Parathyroid adenoma (tissue), 2 donors: ENCODE measurements around the gene SH3BP5.
"Not testable (repeated sequence)": the region's sequence is repeated elsewhere in the genome, so short reads cannot be mapped to it uniquely, and the experiment has no call there.

Source experiments
- H2AFZ ChIP-seq: fragments of 300-600 bp; sonication (generic); one replicate; pipeline ENCODE4 v1.7.0; 2017; ENCODE audit warnings: antibody characterized with exemption, mild to moderate bottlenecking
- H3K27ac ChIP-seq: fragments of 300-600 bp; sonication (generic); one replicate; pipeline ENCODE4 v1.7.0; 2017
- H3K27me3 ChIP-seq: fragments of 300-600 bp; sonication (generic); one replicate; pipeline ENCODE4 v1.7.0; 2017; ENCODE audit warnings: low read length; ENCODE audit not compliant: control insufficient read depth, insufficient read depth
- H3K36me3 ChIP-seq: fragments of 300-600 bp; sonication (generic); one replicate; pipeline ENCODE4 v1.7.0; 2017; ENCODE audit warnings: low read length; ENCODE audit not compliant: control insufficient read depth, insufficient read depth
- H3K4me1 ChIP-seq: fragments of 300-600 bp; sonication (generic); one replicate; pipeline ENCODE4 v1.7.0; 2017; ENCODE audit warnings: control low read depth
- H3K4me2 ChIP-seq: fragments of 300-600 bp; sonication (generic); one replicate; pipeline ENCODE4 v1.7.0; 2017; ENCODE audit warnings: low read length
- H3K4me3 ChIP-seq: fragments of 300-600 bp; sonication (generic); one replicate; pipeline ENCODE4 v1.7.0; 2017; ENCODE audit warnings: low read depth, low read length
- H3K79me2 ChIP-seq: fragments of 300-600 bp; sonication (generic); one replicate; pipeline ENCODE4 v1.7.0; 2017; ENCODE audit warnings: control low read depth
- H3K9ac ChIP-seq: fragments of 300-600 bp; sonication (generic); one replicate; pipeline ENCODE4 v1.7.0; 2017; ENCODE audit warnings: mild to moderate bottlenecking
- H3K9me3 ChIP-seq: fragments of 300-600 bp; sonication (generic); one replicate; pipeline ENCODE4 v1.7.0; 2017; ENCODE audit warnings: low read length; ENCODE audit not compliant: control insufficient read depth
- CTCF ChIP-seq: fragments of 300-600 bp; sonication (generic); IDR thresholded peaks from one replicate; pipeline ENCODE4 v1.7.0; 2017; ENCODE audit warnings: antibody characterized with exemption, mild to moderate bottlenecking
- donor health status: primary hyperparathyroidism.

The SH3BP5 gene

GRCh38 chr3:15360788-15361493, 28.6 kb upstream of the SH3BP5 start:
- H3K27me3 ChIP-seq = no peaks in the 10 kb centered on the region
- no peaks in the 10 kb centered on the region for H3K79me2 ChIP-seq
- H3K4me3 ChIP-seq = no peak overlapping the region
- H3K9me3 ChIP-seq = no peaks in the 10 kb centered on the region
- no peak overlapping the region for H3K27ac ChIP-seq
- TF ChIP-seq CTCF = no peak
- H3K36me3 ChIP-seq = no peaks in the 10 kb centered on the region
- no peak overlapping the region for H3K9ac ChIP-seq
- no peak overlapping the region for H2AFZ ChIP-seq
- peaks cover 3% of the 10 kb centered on the region for H3K4me1 ChIP-seq
- no peak overlapping the region for H3K4me2 ChIP-seq

- H3K36me3 ChIP-seq = no peaks in the 10 kb centered on the region
- no peak overlapping the region for H2AFZ ChIP-seq
- no peaks in the 10 kb centered on the region for H3K27me3 ChIP-seq
- H3K9me3 ChIP-seq = no peaks in the 10 kb centered on the region
- H3K27ac ChIP-seq = no peak overlapping the region
- H3K4me3 ChIP-seq = no peak overlapping the region
- TF ChIP-seq CTCF = no peak
- H3K9ac ChIP-seq = no peak overlapping the region
- H3K79me2 ChIP-seq = no peaks in the 10 kb centered on the region
- H3K4me2 ChIP-seq = no peak overlapping the region
- peaks cover 3% of the 10 kb centered on the region for H3K4me1 ChIP-seq
These were observed 27.5 kb upstream of the SH3BP5 start for GRCh38 chr3:15359677-15360397.

GRCh38 chr3:15356651-15357061, 24.3 kb upstream of the SH3BP5 start:
- not testable (repeated sequence) for H3K9me3 ChIP-seq, H3K4me1 ChIP-seq, H3K27me3 ChIP-seq, H3K36me3 ChIP-seq, H3K4me3 ChIP-seq, H3K4me2 ChIP-seq, H3K9ac ChIP-seq, H3K27ac ChIP-seq, H3K79me2 ChIP-seq, H2AFZ ChIP-seq

GRCh38 chr3:15356176-15356575, 23.8 kb upstream of the SH3BP5 start:
- no peaks in the 10 kb centered on the region for H3K36me3 ChIP-seq
- no peaks in the 10 kb centered on the region for H3K79me2 ChIP-seq
- H3K4me3 ChIP-seq = no peak overlapping the region
- no peak overlapping the region for H3K9ac ChIP-seq
- H3K9me3 ChIP-seq = no peaks in the 10 kb centered on the region
- no peak for TF ChIP-seq CTCF
- H3K27me3 ChIP-seq = no peaks in the 10 kb centered on the region
- no peaks in the 10 kb centered on the region for H3K4me1 ChIP-seq
- no peak overlapping the region for H3K27ac ChIP-seq
- H2AFZ ChIP-seq = no peak overlapping the region
- H3K4me2 ChIP-seq = no peak overlapping the region

- no peak for TF ChIP-seq CTCF
- Histone ChIP-seq H3K27me3 (no peaks in the 10 kb centered on the region), H3K4me1 (no peaks in the 10 kb centered on the region), H3K4me3 (no peak overlapping the region), H3K9me3 (no peaks in the 10 kb centered on the region), H3K79me2 (no peaks in the 10 kb centered on the region), H2AFZ (no peak overlapping the region), H3K9ac (no peak overlapping the region), H3K27ac (no peak overlapping the region), H3K36me3 (no peaks in the 10 kb centered on the region), H3K4me2 (no peak overlapping the region)
These were observed 22.7 kb upstream of the SH3BP5 start for GRCh38 chr3:15355086-15355485.
